ENCODE measurements around the gene H1-8.

H1-8 gene

GRCh38 chr3:129521611-129522010 lies 21.4 kb upstream of the H1-8 start:
- Histone ChIP-seq H3K4me3 (ENCODE audit: severe bottlenecking) (no peak overlapping the region), H3K4me1 (ENCODE audit: insufficient read depth, poor library complexity, severe bottlenecking) (no peaks in the 10 kb centered on the region), H3K9me3 (ENCODE audit: severe bottlenecking) (no peaks in the 10 kb centered on the region), H3K27me3 (ENCODE audit: insufficient read depth, poor library complexity, severe bottlenecking) (no peaks in the 10 kb centered on the region), H3K27ac (ENCODE audit: poor library complexity, severe bottlenecking) (no peak overlapping the region), H3K36me3 (ENCODE audit: low read depth) (no peaks in the 10 kb centered on the region)
- ATAC-seq (ENCODE audit: low read depth) (no peak), DNase-seq (ENCODE audit: low spot score) (no peak)
- TF ChIP-seq CTCF (IDR thresholded peaks at IDR 0.05; ENCODE audit: poor library complexity, severe bottlenecking), result no peak

- TF ChIP-seq CTCF (IDR thresholded peaks at IDR 0.05; ENCODE audit: poor library complexity, severe bottlenecking), result no peak
- DNase-seq (ENCODE audit: low spot score) (no peak), ATAC-seq (ENCODE audit: low read depth) (no peak)
- no peaks in the 10 kb centered on the region for H3K36me3 ChIP-seq (ENCODE audit: low read depth)
- H3K9me3 ChIP-seq (ENCODE audit: severe bottlenecking), result no peaks in the 10 kb centered on the region
- no peaks in the 10 kb centered on the region for H3K27me3 ChIP-seq (ENCODE audit: insufficient read depth, poor library complexity, severe bottlenecking)
- H3K4me3 ChIP-seq (ENCODE audit: severe bottlenecking), result no peak overlapping the region
- H3K4me1 ChIP-seq (ENCODE audit: insufficient read depth, poor library complexity, severe bottlenecking), result no peaks in the 10 kb centered on the region
- no peak overlapping the region for H3K27ac ChIP-seq (ENCODE audit: poor library complexity, severe bottlenecking)
Observed at GRCh38 chr3:129522953-129523352, 20.0 kb upstream of the H1-8 start.

GRCh38 chr3:129524081-129524480 lies 18.9 kb upstream of the H1-8 start:
- Histone ChIP-seq H3K27ac (ENCODE audit: poor library complexity, severe bottlenecking) (no peak overlapping the region), H3K4me3 (ENCODE audit: severe bottlenecking) (no peak overlapping the region), H3K36me3 (ENCODE audit: low read depth) (no peaks in the 10 kb centered on the region), H3K9me3 (ENCODE audit: severe bottlenecking) (no peaks in the 10 kb centered on the region), H3K27me3 (ENCODE audit: insufficient read depth, poor library complexity, severe bottlenecking) (no peaks in the 10 kb centered on the region), H3K4me1 (ENCODE audit: insufficient read depth, poor library complexity, severe bottlenecking) (no peaks in the 10 kb centered on the region)
- no peak for TF ChIP-seq CTCF (IDR thresholded peaks at IDR 0.05; ENCODE audit: poor library complexity, severe bottlenecking)
- ATAC-seq (ENCODE audit: low read depth) (no peak), DNase-seq (ENCODE audit: low spot score) (no peak)

- no peak for TF ChIP-seq CTCF (IDR thresholded peaks at IDR 0.05; ENCODE audit: poor library complexity, severe bottlenecking)
- H3K9me3 ChIP-seq (ENCODE audit: severe bottlenecking), result no peaks in the 10 kb centered on the region
- no peak for ATAC-seq (ENCODE audit: low read depth)
- no peaks in the 10 kb centered on the region for H3K4me1 ChIP-seq (ENCODE audit: insufficient read depth, poor library complexity, severe bottlenecking)
- no peaks in the 10 kb centered on the region for H3K27me3 ChIP-seq (ENCODE audit: insufficient read depth, poor library complexity, severe bottlenecking)
- H3K4me3 ChIP-seq (ENCODE audit: severe bottlenecking), result no peak overlapping the region
- no peaks in the 10 kb centered on the region for H3K36me3 ChIP-seq (ENCODE audit: low read depth)
- no peak for DNase-seq (ENCODE audit: low spot score)
- no peak overlapping the region for H3K27ac ChIP-seq (ENCODE audit: poor library complexity, severe bottlenecking)
Observed at GRCh38 chr3:129525341-129525968, 17.5 kb upstream of the H1-8 start.

- Histone ChIP-seq H3K9me3 (ENCODE audit: severe bottlenecking) (no peaks in the 10 kb centered on the region), H3K4me1 (ENCODE audit: insufficient read depth, poor library complexity, severe bottlenecking) (no peaks in the 10 kb centered on the region), H3K36me3 (ENCODE audit: low read depth) (no peaks in the 10 kb centered on the region), H3K27ac (ENCODE audit: poor library complexity, severe bottlenecking) (no peak overlapping the region), H3K4me3 (ENCODE audit: severe bottlenecking) (no peak overlapping the region), H3K27me3 (ENCODE audit: insufficient read depth, poor library complexity, severe bottlenecking) (no peaks in the 10 kb centered on the region)
- no peak for TF ChIP-seq CTCF (IDR thresholded peaks at IDR 0.05; ENCODE audit: poor library complexity, severe bottlenecking)
- DNase-seq (ENCODE audit: low spot score), result no peak
- no peak for ATAC-seq (ENCODE audit: low read depth)
Observed at GRCh38 chr3:129526121-129526900, 16.7 kb upstream of the H1-8 start.

Data from RWPE2 (cell line).